ENCODE results near the gene CCDC14. TPM values are rescaled to one million over a fixed set of nuclear protein-coding genes. Genes with fewer than 3 reads are reported as not detected.

CCDC14 gene
- total and polyA plus RNA-seq, 11 donors, result 4.5 to 12.7 (median 7.2) TPM

DNA sequence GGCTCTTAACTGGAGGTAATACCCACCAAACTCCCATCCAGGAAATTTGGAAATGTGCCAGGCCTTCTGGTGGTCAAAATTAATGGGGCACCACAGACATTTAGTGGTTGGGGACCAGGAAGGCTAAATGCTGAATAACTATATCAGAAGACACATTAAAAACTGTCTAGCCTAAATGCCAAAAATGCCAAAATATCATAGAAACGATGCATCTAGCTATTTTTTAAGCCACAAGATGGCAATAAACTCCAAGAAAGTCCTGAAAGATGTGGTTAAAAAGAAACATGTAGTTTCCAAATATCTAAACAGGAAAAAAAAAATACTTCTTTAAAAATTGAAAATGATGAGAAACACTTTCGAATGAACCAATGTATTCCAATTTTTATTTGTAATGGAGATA, 19.9 kb downstream of the CCDC14 start:
- TF ChIP-seq, protein P1, sequence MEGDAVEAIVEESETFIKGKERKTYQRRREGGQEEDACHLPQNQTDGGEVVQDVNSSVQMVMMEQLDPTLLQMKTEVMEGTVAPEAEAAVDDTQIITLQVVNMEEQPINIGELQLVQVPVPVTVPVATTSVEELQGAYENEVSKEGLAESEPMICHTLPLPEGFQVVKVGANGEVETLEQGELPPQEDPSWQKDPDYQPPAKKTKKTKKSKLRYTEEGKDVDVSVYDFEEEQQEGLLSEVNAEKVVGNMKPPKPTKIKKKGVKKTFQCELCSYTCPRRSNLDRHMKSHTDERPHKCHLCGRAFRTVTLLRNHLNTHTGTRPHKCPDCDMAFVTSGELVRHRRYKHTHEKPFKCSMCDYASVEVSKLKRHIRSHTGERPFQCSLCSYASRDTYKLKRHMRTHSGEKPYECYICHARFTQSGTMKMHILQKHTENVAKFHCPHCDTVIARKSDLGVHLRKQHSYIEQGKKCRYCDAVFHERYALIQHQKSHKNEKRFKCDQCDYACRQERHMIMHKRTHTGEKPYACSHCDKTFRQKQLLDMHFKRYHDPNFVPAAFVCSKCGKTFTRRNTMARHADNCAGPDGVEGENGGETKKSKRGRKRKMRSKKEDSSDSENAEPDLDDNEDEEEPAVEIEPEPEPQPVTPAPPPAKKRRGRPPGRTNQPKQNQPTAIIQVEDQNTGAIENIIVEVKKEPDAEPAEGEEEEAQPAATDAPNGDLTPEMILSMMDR (IDR thresholded peaks at IDR 0.05), result peak in 2 of 12 donors; percentile 10
- TF ChIP-seq POLR2A (IDR thresholded peaks at IDR 0.05), result no peak
- no peaks in the 10 kb centered on the region for H3K27me3 ChIP-seq
- no peak overlapping the region for H3K27ac ChIP-seq
- intact Hi-C loops (cut with DNase I), result no loop called here
- WGBS, 4 donors, result 72 to 80% (median 75%) methylated on average over 2 of the region's 2 CpGs
- ATAC-seq, result no peak
- DNase-seq, result no peak
- H3K36me3 ChIP-seq, result peaks cover 0 to 50% (median 23%) of the 10 kb centered on the region in 9 donors
- H3K4me1 ChIP-seq, result no peaks in the 10 kb centered on the region
- no peaks in the 10 kb centered on the region for H3K9me3 ChIP-seq
- no peak overlapping the region for H3K4me3 ChIP-seq

DNA sequence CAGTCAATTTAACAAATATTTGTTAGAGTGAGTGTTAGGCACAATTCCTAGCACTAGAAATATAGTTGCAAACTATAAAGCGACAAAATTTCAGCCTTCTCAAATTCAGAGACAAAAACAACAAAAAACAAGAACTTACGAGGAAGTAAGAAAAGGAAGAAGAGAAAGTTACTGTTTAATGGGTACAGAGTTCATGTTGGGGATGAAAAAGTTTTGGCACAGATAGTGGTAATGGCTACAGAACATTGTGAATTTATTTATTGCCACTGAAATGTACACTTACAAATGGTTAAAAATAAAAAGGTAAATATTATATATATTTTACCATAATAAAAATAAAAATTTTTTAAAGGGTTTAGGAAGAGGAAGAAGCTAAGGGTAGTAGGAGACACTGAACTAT, 21.3 kb downstream of the CCDC14 start:
- Histone ChIP-seq H3K4me3 (no peak overlapping the region), H3K9me3 (no peaks in the 10 kb centered on the region), H3K4me1 (no peaks in the 10 kb centered on the region), H3K27me3 (no peaks in the 10 kb centered on the region), H3K27ac (no peak overlapping the region), H3K36me3 (peaks cover 0 to 47% (median 21%) of the 10 kb centered on the region in 9 donors)
- intact Hi-C loops (cut with DNase I), result no loop called here
- no peak for TF ChIP-seq POLR2A (IDR thresholded peaks at IDR 0.05)
- TF ChIP-seq, protein P1 (IDR thresholded peaks at IDR 0.05), result no peak
- 86 to 96% (median 92%) methylated on average over 2 of the region's 2 CpGs for whole genome bisulfite sequencing, 4 donors
- no peak for DNase-seq
- ATAC-seq, result no peak

DNA sequence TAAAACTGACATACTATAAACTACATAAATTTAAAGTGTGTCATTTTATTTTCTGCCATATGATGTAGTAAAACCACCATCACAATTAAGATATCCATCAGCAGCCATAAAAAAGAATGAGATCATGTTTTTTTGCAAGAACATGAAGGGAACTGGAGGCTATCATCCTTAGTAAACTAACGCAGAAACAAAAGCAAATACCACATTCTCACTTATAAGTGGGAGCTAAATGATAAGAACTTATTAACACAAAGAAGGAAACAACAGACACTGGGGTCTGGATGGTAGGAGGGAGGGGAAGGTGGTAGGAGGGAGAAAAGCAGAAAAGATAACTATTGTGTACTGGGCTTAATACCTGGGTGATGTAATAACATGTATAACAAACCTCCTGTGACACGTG, 24.6 kb downstream of the CCDC14 start:
- TF ChIP-seq POLR2A (IDR thresholded peaks at IDR 0.05), result no peak
- TF ChIP-seq, protein P1 (IDR thresholded peaks at IDR 0.05), result no peak
- WGBS, 4 donors, result 72 to 92% (median 90%) methylated on average over 2 of the region's 2 CpGs
- intact Hi-C loops (cut with DNase I), result no loop called here
- Histone ChIP-seq H3K27ac (no peak overlapping the region), H3K27me3 (no peaks in the 10 kb centered on the region), H3K9me3 (no peaks in the 10 kb centered on the region), H3K4me3 (no peak overlapping the region), H3K4me1 (no peaks in the 10 kb centered on the region), H3K36me3 (peaks cover 0 to 49% (median 22%) of the 10 kb centered on the region in 9 donors)
- ATAC-seq (no peak), DNase-seq (no peak)

DNA sequence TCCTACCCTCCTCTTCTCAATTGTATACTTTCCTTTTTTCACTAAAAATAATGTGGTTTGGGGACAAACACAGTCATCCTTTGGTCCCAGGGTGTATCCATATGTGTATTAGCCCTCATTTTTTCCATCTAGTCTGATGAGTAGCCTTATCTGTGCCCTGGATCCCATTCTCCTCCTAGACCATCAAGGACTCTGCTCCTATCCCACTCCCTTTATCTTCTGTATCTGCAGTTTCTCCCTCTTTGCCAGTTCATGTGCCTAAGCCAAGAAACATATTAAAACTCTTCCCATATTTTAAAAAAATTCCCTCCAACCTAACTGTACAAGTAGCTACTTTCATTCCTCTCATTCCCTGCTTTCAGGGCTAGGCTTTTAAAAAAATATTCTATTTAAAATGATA, 25.2 kb downstream of the CCDC14 start:
- Histone ChIP-seq H3K4me3 (no peak overlapping the region), H3K27ac (no peak overlapping the region), H3K36me3 (peaks cover 0 to 55% (median 26%) of the 10 kb centered on the region in 9 donors), H3K4me1 (no peaks in the 10 kb centered on the region), H3K9me3 (no peaks in the 10 kb centered on the region), H3K27me3 (no peaks in the 10 kb centered on the region)
- no peak for DNase-seq
- no peak for TF ChIP-seq POLR2A (IDR thresholded peaks at IDR 0.05)
- TF ChIP-seq, protein P1 (IDR thresholded peaks at IDR 0.05), result no peak
- intact Hi-C loops (cut with DNase I), result no loop called here
- ATAC-seq, result no peak

Data from heart left ventricle (tissue), 16 donors.